Stimulated activated naive B cell treated with anti-CD40 and anti-IgM and Interleukin-4, amounts not matched to agents 10 μg/mL and 1 μg/mL and 100 μg/mL, for 72 hours (primary cell): ENCODE data around the gene CPNE9.
A peak's percentile ranks its signal among the peaks of the same experiment; 100 is the strongest.

Source experiments
- ATAC-seq, 2 donors: fragments of 150-1000 bp; cut with Tn5 transposase; replicated peaks; 2 replicates each; pipeline ENCODE4 v1.10.0; 2021; ENCODE audit warnings: moderate library complexity in 1 of 2
- DNase-seq: peaks from one replicate; pipeline ENCODE4 v3.0.0; 2021
- H3K27ac Mint-ChIP-seq: one replicate; pipeline ENCODE4 v1.8.0; 2022; ENCODE audit warnings: mild to moderate bottlenecking, mixed read lengths
- H3K27me3 Mint-ChIP-seq, 2 donors: one replicate each; pipeline ENCODE4 v1.8.0; 2022; ENCODE audit warnings: mixed read lengths in 2 of 2
- H3K36me3 Mint-ChIP-seq, 2 donors: one replicate each; pipeline ENCODE4 v1.8.0; 2022; ENCODE audit warnings: mixed read lengths in 2 of 2, mild to moderate bottlenecking in 1 of 2
- H3K4me1 Mint-ChIP-seq, 2 donors: one replicate each; pipeline ENCODE4 v1.8.0; 2022; ENCODE audit warnings: mixed read lengths in 2 of 2, mild to moderate bottlenecking in 1 of 2
- H3K4me3 Mint-ChIP-seq, 2 donors: one replicate each; pipeline ENCODE4 v1.8.0; 2022; ENCODE audit warnings: mild to moderate bottlenecking in 2 of 2, mixed read lengths in 2 of 2, moderate library complexity in 1 of 2
- H3K9me3 Mint-ChIP-seq, 2 donors: one replicate each; pipeline ENCODE4 v1.8.0; 2022; ENCODE audit warnings: mixed read lengths in 2 of 2, mild to moderate bottlenecking in 1 of 2

Gene CPNE9

DNA sequence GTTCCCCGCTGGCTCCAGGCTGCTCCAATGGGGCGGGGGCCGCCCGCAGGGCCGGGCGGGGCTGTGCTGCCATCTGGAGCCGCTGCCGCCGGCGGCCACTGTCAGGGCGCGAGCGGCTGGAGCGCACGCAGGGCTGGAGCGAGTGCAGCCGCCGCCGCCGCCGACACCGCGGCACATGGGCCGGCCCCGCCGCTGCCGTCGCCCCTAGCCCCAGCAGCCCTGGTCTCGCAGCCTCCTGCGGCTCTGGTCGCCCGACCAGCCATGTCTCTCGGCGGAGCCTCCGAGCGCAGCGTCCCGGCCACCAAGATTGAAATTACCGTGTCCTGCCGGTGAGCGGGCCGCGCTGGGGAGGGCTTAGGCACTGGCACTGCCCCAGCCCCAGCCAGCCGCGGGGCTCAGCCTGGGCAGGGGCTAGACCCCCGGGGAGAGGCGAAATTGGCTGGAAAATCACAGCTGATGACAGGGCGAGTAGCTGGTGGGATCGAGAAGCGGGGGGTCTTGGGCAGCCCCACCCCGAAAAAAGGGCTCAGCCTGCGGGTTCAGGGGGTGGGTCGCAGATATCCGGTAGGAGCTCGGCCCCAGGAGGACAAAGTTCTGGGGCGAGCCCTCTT lies at the start of gene CPNE9:
Gene CPNE9 (plus strand): TSS at position 98 of the 611 bp plus-strand sequence. CDS start 164 bp downstream, at position 262.
- no peak for DNase-seq
- Mint-ChIP-seq H3K27ac (peak within 1 kb of the TSS; percentile 73), H3K4me1 (peaks cover 6 to 24% of the 10 kb centered on the region in 2 donors), H3K27me3 (peaks cover 28 to 30% of the 10 kb centered on the region in 2 donors), H3K9me3 (no peaks in the 10 kb centered on the region), H3K36me3 (peaks cover 39 to 53% of the 10 kb centered on the region in 2 donors), H3K4me3 (peak within 1 kb of the TSS; percentile 58 to 73)
- ATAC-seq, result peak; percentile 53 to 59

GRCh38 chr3:9659849-9660248 lies 43.8 kb upstream of the CPNE9 start:
- DNase-seq (no peak), ATAC-seq (no peak)
- no peaks in the 10 kb centered on the region for H3K27me3 Mint-ChIP-seq
- peaks cover 21 to 42% of the 10 kb centered on the region in 2 donors for H3K4me1 Mint-ChIP-seq
- peaks cover 45 to 76% of the 10 kb centered on the region in 2 donors for H3K36me3 Mint-ChIP-seq
- peaks cover 0 to 3% of the 10 kb centered on the region in 2 donors for H3K9me3 Mint-ChIP-seq
- no peak overlapping the region for H3K27ac Mint-ChIP-seq
- H3K4me3 Mint-ChIP-seq, result no peak overlapping the region

GRCh38 chr3:9660972-9661371 lies 42.7 kb upstream of the CPNE9 start:
- H3K27ac Mint-ChIP-seq, result no peak overlapping the region
- DNase-seq (no peak), ATAC-seq (no peak)
- peaks cover 0 to 3% of the 10 kb centered on the region in 2 donors for H3K9me3 Mint-ChIP-seq
- H3K36me3 Mint-ChIP-seq, result peaks cover 51 to 81% of the 10 kb centered on the region in 2 donors
- no peaks in the 10 kb centered on the region for H3K27me3 Mint-ChIP-seq
- H3K4me3 Mint-ChIP-seq, result no peak overlapping the region
- H3K4me1 Mint-ChIP-seq, result peaks cover 21 to 37% of the 10 kb centered on the region in 2 donors

DNA sequence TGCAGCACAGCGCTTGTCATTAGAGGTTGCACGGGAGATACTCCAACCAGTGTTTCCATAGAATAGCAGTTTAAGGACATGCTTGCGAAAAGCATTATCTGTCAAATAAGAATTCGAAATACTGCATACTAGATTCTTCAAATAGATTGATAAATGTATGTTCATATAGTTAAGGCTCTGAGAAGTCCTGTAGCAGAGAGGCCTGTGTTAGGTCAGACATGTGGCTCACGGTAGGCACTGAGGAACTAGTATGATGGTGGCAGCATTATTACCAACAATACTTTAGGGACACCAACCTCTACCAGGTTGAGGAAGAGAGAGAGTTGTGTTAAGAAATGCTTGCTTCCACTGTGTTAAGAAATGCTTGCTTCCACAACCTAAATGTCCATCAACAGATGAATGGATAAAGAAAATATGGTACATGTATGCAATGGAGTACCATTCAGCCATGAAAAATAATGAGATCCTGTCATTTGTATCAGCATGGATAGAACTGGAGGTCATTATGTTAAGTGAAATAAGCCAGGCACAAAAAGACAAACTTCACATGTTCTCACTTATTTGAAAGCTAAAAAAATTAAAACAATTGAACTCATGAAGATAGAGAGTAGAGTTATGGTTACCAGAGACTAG lies 39.4 kb upstream of the CPNE9 start:
- Mint-ChIP-seq H3K27me3 (no peaks in the 10 kb centered on the region), H3K36me3 (peaks cover 64 to 77% of the 10 kb centered on the region in 2 donors)
- no peak for DNase-seq

GRCh38 chr3:9666704-9667445 lies 36.8 kb upstream of the CPNE9 start:
- Mint-ChIP-seq H3K36me3 (peaks cover 66 to 74% of the 10 kb centered on the region in 2 donors), H3K4me3 (no peak overlapping the region), H3K27ac (peak overlapping the region; percentile 76), H3K27me3 (no peaks in the 10 kb centered on the region), H3K9me3 (peaks cover 0 to 3% of the 10 kb centered on the region in 2 donors), H3K4me1 (peaks cover 16 to 25% of the 10 kb centered on the region in 2 donors)
- no peak for DNase-seq
- peak; percentile 88 to 89 for ATAC-seq

More for the DNA sequence above, 39.4 kb upstream of the CPNE9 start:
- peaks cover 0 to 3% of the 10 kb centered on the region in 2 donors for H3K9me3 Mint-ChIP-seq
- no peak for ATAC-seq
- H3K4me3 Mint-ChIP-seq, result no peak overlapping the region
- H3K4me1 Mint-ChIP-seq, result peaks cover 20 to 28% of the 10 kb centered on the region in 2 donors
- H3K27ac Mint-ChIP-seq, result peak overlapping the region; percentile 38

DNA sequence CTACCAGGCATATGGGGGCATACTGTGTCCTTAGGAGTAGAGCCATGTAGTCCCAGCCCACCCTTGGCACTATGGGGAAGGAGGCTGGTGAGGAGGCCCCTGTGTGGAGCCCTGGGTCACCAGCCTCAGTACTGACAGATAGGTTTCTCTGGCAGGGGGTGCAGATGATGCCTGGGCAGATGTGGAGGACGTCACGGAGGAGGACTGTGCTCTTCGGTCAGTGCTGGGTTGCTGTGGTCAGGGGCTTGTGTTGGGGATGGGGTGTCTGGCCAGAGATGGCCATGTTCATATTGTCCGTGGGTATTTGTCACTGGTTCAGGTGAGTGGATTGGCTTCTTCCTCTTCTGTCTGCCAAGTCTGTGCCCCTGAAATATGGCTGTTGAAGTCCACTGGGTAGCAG lies 34.4 kb upstream of the CPNE9 start:
- Mint-ChIP-seq H3K4me3 (no peak overlapping the region), H3K9me3 (no peaks in the 10 kb centered on the region), H3K27ac (peak overlapping the region; percentile 54), H3K36me3 (peaks cover 64 to 66% of the 10 kb centered on the region in 2 donors), H3K4me1 (peaks cover 12 to 25% of the 10 kb centered on the region in 2 donors), H3K27me3 (no peaks in the 10 kb centered on the region)
- no peak for ATAC-seq
- DNase-seq, result no peak

DNA sequence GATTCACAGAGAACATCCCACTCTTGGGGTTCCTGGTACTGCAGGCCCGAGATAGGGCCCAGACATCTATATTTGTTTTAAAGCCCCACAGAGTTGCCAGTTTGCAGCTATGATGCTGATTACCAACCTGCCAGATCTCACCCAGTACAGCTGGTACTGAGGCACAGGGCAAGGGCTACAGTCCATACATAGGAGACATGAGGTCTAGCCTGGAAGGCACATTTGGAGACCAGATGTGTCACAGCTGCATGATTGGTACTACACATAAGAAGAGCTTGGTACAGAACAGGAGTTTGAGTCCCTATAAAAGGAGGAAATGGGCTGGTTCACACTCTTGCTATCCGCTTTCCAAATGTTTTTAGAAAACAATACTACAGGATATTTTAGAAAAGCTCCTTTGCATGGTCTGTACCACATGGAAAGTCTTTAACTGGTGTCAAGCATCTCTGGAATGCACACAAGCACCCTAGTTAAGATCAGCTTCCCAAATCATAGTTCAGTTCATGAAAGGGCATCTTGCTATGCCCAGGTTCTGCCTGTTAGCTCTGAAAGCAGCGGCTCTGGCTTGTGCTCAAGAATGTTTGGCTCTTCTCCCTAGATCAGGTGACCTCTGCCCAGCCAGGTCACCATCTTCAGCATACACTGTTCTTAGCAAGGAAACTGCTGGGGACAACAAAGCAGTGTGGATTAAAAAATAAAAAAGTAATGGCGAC lies 33.8 kb upstream of the CPNE9 start:
- Mint-ChIP-seq H3K27ac (no peak overlapping the region), H3K9me3 (no peaks in the 10 kb centered on the region), H3K4me3 (no peak overlapping the region), H3K4me1 (peaks cover 12 to 25% of the 10 kb centered on the region in 2 donors), H3K36me3 (peaks cover 59 to 63% of the 10 kb centered on the region in 2 donors), H3K27me3 (no peaks in the 10 kb centered on the region)
- ATAC-seq, result no peak
- no peak for DNase-seq

DNA sequence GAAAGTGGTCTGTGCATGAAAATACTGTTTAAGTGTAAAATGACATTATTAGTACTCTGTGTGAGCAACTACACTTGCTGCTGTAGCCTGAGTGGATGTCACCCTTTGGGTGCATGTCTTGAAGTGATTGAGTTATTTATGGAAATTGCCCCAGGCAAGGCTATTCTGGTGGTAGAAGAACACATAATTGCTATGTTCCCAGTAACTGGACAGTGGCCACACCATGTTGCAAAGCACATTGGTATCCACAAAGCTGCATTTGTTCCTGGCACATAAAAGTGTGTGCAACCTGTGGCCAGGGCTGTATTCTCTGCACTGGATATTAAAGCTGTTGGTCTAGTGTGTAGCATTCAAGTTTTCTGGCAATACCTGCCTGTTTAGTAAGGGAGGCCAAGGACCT lies 30.6 kb upstream of the CPNE9 start:
- no peaks in the 10 kb centered on the region for H3K9me3 Mint-ChIP-seq
- H3K27ac Mint-ChIP-seq, result no peak overlapping the region
- H3K27me3 Mint-ChIP-seq, result no peaks in the 10 kb centered on the region
- peaks cover 52 to 56% of the 10 kb centered on the region in 2 donors for H3K36me3 Mint-ChIP-seq
- ATAC-seq (no peak), DNase-seq (no peak)
- no peak overlapping the region for H3K4me3 Mint-ChIP-seq
- H3K4me1 Mint-ChIP-seq, result peaks cover 4 to 10% of the 10 kb centered on the region in 2 donors

GRCh38 chr3:9673752-9674151 lies 29.9 kb upstream of the CPNE9 start:
- DNase-seq (no peak), ATAC-seq (no peak)
- H3K27me3 Mint-ChIP-seq, result no peaks in the 10 kb centered on the region
- H3K27ac Mint-ChIP-seq, result no peak overlapping the region
- no peak overlapping the region for H3K4me3 Mint-ChIP-seq
- H3K9me3 Mint-ChIP-seq, result no peaks in the 10 kb centered on the region
- H3K36me3 Mint-ChIP-seq, result peaks cover 52 to 59% of the 10 kb centered on the region in 2 donors
- H3K4me1 Mint-ChIP-seq, result peaks cover 2 to 10% of the 10 kb centered on the region in 2 donors

DNA sequence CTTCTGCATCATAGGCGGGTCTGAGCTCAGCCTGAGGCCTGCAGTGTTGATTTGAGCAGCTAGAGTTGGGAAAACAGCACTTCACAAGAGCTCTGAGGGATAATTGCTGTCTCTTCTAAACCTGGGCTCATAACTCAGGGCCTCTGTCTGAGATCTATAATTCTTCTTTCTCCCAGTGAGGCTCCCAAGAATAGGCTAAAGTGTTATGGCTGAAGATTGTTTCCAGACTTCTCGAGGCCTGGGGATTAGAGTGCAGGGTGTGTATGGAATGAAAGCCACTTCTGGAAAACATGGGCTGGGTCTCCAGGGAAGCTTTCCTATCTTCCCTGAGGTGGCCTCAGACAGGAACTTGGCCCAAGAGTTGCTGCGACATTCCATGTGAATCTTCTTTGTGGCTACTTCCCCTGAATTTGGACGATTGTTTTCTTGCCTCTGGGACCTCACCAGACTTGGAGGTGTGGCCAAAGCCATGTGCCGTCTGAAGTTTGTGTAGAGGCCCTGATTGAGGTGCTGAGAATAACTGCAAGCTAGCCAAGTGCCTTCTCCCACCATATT lies 27.8 kb upstream of the CPNE9 start:
- no peak for DNase-seq
- Mint-ChIP-seq H3K36me3 (peaks cover 54 to 65% of the 10 kb centered on the region in 2 donors), H3K4me3 (no peak overlapping the region), H3K4me1 (peaks cover under 1 to 4% of the 10 kb centered on the region in 2 donors), H3K27ac (peak overlapping the region; percentile 42), H3K27me3 (no peaks in the 10 kb centered on the region), H3K9me3 (no peaks in the 10 kb centered on the region)
- ATAC-seq, result no peak

GRCh38 chr3:9676785-9677184 lies 26.8 kb upstream of the CPNE9 start:
- DNase-seq (no peak), ATAC-seq (no peak)
- no peak overlapping the region for H3K27ac Mint-ChIP-seq
- H3K4me1 Mint-ChIP-seq, result peaks cover 3 to 4% of the 10 kb centered on the region in 2 donors
- no peak overlapping the region for H3K4me3 Mint-ChIP-seq
- H3K27me3 Mint-ChIP-seq, result no peaks in the 10 kb centered on the region
- peaks cover 61 to 69% of the 10 kb centered on the region in 2 donors for H3K36me3 Mint-ChIP-seq
- no peaks in the 10 kb centered on the region for H3K9me3 Mint-ChIP-seq

DNA sequence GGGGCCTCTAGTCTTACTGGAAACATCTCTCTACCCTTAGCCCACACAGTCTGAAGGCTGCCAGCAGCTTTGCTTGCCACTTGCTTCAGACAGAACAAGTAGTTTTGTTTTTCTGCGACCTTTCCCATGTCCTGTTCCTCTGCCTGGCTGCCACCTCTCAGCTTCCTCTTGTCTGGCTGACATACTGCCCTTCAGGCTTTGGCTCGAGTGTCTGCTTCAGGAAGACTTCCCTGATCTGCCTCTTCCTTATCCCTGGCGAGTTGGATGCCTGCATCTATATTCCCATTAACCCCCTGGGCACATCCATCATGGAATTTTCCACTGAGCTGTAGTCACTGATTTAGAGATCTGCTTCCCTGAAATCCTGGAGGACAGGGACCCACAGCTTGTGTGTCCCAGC lies 25.1 kb upstream of the CPNE9 start:
- Mint-ChIP-seq H3K4me3 (no peak overlapping the region), H3K4me1 (peaks cover 3 to 4% of the 10 kb centered on the region in 2 donors), H3K27me3 (no peaks in the 10 kb centered on the region), H3K27ac (peak overlapping the region; percentile 11), H3K9me3 (no peaks in the 10 kb centered on the region), H3K36me3 (peaks cover 62 to 72% of the 10 kb centered on the region in 2 donors)
- ATAC-seq (no peak), DNase-seq (no peak)

DNA sequence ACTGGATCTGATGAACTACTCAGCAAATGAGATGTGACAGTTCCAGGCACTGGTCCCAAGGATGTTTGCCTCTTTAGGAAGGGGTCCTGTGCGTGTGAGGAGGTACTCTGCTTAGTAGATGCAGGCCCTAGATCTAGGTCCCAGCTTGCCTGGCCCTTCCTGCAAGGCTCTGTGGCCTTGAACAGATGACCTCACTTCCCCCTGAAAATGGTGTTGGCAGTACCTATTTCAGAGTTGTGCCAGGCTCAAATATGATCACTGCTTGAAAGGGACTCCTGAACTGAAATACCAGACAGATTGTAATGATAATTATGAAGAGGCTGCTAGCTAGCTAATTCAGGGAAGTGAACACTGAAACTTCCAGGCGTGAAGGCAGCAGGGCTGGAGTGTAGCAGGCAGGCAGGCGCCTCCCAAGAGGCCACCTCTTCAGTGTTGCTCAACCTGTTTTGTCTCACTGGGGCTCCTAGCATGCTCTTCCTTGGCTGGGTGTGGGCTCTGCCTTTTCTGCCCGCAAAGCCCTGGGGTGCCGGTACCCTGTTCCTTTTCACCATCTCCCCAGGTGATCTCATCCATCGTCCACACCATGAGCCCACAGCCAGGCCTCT lies 24.1 kb upstream of the CPNE9 start:
- Mint-ChIP-seq H3K9me3 (no peaks in the 10 kb centered on the region), H3K27me3 (no peaks in the 10 kb centered on the region), H3K27ac (peak overlapping the region; percentile 53), H3K4me1 (peaks cover 3 to 4% of the 10 kb centered on the region in 2 donors), H3K4me3 (no peak overlapping the region), H3K36me3 (peaks cover 65 to 76% of the 10 kb centered on the region in 2 donors)
- ATAC-seq, result no peak
- DNase-seq, result no peak
